Stimulated activated CD4-positive, alpha-beta T cell treated with anti-CD3 and anti-CD28 coated beads, Interleukin-4, amount 100 ng/mL, for 1 hour (primary cell): ENCODE data around the gene GPAT2.
"Not testable (repeated sequence)": the region's sequence is repeated elsewhere in the genome, so short reads cannot be mapped to it uniquely, and the experiment has no call there.

Experiments
- DNase-seq: peaks from one replicate; pipeline ENCODE4 v3.0.0-alpha.2; 2020

The GPAT2 gene

GRCh38 chr2:96022126-96022525, 12.6 kb downstream of the GPAT2 start:
- not testable (repeated sequence) for DNase-seq

DNA sequence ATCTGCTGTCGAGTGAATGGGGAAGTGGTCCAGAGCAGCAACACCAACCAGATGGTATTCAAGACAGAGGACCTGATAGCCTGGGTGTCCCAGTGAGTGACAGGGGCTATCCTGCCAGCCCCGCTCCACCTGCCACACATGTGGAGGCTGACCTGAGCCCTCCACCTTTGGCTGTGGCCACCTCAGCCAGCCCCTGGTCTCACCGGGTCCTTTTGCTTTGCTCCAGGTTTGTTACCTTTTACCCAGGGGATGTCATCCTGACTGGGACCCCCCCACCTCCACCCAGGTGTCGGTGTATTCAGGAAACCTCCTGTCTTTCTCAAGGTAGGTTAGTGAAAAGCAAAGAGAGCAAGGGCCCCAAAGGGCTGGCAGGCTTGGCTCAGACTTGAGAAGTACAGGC, 13.6 kb downstream of the GPAT2 start:
- not testable (repeated sequence) for DNase-seq

GRCh38 chr2:96019909-96020590, 14.7 kb downstream of the GPAT2 start:
- not testable (repeated sequence) for DNase-seq

- not testable (repeated sequence) for DNase-seq
Observed at GRCh38 chr2:96016321-96016720, 18.4 kb downstream of the GPAT2 start.

DNA sequence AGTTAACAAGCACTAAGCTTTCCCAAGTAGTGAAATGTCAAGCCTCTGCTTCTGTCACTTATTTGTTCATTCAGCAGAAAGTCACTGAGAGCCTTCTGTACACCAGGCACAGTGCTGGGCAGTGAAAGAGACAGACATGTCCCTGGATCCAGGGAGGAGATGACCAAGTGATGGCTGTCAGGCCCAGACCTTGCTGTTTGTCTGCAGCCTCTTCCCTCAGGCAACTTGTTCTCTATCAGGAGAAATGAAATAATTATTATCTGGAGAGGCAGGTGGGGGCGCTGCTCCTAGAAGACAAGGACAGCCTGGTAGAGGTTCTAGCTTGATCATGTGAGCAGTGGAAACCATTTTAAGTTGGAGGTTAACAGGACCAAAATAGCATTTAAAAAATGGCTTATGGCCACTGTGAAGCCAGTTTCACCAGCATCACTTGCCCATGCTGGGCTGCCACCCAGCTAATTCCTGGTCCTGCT, 21.9 kb downstream of the GPAT2 start:
- not testable (repeated sequence) for DNase-seq

- not testable (repeated sequence) for DNase-seq
Observed at GRCh38 chr2:96012086-96012791, 22.5 kb downstream of the GPAT2 start.

DNA sequence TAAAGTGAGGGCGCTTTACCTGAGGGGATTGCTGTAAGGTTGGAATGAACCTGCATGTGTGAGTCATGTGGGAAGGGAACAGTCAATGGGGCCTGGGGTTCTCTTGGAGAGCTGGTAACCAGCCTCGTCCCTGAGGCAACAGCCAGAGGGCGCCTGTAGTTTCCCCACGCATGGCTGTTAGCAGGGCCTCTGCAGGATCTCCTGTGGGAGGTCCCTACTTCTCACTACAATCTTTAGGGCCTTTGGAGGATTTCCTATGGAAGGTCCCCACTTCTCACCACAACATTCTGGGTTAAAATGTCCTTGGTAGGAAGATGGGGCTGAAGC, 23.6 kb downstream of the GPAT2 start:
- not testable (repeated sequence) for DNase-seq

- peak; percentile 98 for DNase-seq
Observed at GRCh38 chr2:96010320-96011128, 24.2 kb downstream of the GPAT2 start.

GRCh38 chr2:96009833-96010232, 24.9 kb downstream of the GPAT2 start:
- not testable (repeated sequence) for DNase-seq

DNA sequence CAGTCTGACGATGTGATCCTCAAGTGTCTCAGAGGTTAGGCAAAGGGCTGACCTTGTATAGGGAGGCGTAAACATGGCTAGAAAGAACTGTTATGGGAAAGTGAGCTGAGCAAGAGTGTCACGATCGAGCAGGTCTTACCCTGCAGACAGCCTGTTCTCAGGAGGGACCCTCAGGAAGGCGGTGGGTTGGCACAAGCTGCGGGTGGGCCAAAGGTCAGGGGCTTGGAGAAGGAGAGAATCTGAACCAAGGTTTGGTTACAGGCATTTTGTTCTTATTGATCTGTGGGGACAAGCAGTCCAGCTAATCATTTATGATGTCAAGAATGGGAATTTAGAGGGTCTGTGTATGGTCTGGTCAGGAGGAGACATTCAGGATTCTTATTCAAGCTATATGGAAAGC, 26.7 kb downstream of the GPAT2 start:
- not testable (repeated sequence) for DNase-seq

DNA sequence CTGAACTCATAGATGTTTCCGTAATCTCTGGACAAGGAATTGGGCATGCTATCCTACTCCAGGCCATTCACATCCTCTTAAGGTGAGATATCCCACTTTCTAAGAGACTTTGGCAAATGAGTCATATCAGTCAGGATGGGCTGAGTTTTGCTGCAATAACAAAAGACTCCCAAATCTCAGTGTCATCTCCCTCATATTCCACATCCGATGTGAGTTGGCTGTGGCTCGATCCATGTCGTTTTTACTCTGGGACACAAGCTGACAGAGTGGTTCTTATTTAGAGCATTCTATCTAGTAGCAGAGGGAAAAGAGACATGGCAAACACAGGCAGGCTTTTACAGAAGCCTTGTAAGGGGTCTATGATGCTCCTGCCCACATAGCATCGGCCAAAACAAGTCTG, 28.5 kb downstream of the GPAT2 start:
- not testable (repeated sequence) for DNase-seq

DNA sequence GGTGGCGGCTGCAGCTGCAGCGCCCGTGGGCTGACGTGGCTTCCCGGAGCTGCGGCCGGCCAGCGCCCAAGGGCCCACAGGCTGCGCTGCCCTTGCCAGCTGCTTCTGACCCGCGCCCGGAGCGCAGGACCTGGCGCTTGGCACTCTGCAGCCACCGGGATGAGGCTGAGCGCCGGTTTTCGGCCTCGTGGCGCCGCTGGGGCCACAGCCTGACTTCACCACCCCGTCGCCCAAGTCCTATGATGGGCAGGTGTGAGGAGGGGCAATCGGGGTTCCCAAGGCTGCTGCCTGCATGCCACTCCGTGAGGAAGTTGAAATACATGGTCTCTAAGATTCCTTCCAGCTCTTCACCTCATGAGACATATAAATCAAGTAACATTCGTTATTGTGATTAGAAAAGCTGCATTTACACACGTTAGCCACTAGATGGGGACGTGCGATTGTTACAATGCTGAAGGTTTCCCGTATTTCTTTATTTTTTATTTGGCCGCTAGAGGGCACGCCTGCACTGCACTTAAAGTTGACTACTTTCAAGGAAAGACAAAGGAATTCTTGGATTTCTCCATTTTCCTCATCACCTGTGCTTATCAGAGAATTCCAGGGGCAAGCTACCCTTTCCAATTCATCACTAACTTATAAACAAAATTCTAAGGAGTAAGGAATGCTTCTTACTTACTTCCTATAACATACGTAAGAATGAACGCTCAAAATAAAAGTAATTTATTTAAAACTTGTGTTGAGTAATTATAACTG, 42.0 kb downstream of the GPAT2 start:
- peak; percentile 17 for DNase-seq

DNA sequence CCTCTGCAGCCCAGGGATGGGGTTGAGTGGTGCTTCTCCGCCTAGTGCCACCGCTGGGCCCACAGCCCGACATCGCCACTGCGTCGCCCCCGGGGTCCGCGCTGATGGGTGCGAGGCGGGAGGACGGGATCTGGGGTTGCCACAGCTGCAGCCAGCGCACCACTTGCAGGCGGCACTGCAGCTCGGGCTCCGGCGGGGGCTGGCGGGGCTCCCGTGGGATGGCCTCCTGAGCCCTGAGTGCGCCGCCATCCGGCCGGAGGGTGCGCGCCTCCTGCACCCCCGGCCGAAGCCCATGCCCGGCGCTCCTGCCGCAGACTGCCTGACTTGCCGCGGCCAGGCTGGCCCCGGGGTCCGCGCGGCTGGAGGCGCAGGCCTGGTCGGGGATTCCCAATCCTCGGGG, 42.6 kb downstream of the GPAT2 start:
- peak; percentile 28 for DNase-seq

- DNase-seq, result peak; percentile 8
Observed at GRCh38 chr2:95991351-95992094, 43.2 kb downstream of the GPAT2 start, which contains the start of gene ANKRD36C. TSS of gene ANKRD36C (minus strand) at chr2:95991824. CDS start at chr2:95991708, 116 bp downstream.

GRCh38 chr2:95990884-95991283, 43.8 kb downstream of the GPAT2 start:
- not testable (repeated sequence) for DNase-seq
